Measurements from ENCODE around the gene ARGLU1.

ARGLU1 gene

GRCh38 chr13:106491928-106492587 is 75.9 kb downstream of the ARGLU1 start:
- CTCF ChIA-PET, result interaction anchor here (0.6 to 1.0 kb wide), 2 partner anchors 173 to 882 kb away, joined by 3 read pairs; no protein-coding TSS in a partner anchor
- no peak for DNase-seq (ENCODE audit: low read depth, low spot score)
- POLR2A ChIA-PET, result no interaction called here
- no peak overlapping the region for H3K4me3 ChIP-seq (ENCODE audit: low read depth, low read length)
- TF ChIP-seq, protein P1, sequence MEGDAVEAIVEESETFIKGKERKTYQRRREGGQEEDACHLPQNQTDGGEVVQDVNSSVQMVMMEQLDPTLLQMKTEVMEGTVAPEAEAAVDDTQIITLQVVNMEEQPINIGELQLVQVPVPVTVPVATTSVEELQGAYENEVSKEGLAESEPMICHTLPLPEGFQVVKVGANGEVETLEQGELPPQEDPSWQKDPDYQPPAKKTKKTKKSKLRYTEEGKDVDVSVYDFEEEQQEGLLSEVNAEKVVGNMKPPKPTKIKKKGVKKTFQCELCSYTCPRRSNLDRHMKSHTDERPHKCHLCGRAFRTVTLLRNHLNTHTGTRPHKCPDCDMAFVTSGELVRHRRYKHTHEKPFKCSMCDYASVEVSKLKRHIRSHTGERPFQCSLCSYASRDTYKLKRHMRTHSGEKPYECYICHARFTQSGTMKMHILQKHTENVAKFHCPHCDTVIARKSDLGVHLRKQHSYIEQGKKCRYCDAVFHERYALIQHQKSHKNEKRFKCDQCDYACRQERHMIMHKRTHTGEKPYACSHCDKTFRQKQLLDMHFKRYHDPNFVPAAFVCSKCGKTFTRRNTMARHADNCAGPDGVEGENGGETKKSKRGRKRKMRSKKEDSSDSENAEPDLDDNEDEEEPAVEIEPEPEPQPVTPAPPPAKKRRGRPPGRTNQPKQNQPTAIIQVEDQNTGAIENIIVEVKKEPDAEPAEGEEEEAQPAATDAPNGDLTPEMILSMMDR (IDR thresholded peaks at IDR 0.05; ENCODE audit: insufficient read depth, low read length, missing control alignments), result no peak

All from AG04449 (cell line).